GM21786 (cell line): ENCODE data around the gene BTLA.
"Not testable (repeated sequence)": the region's sequence is repeated elsewhere in the genome, so short reads cannot be mapped to it uniquely, and the experiment has no call there.

ENCODE experiments used
- ATAC-seq: cut with Tn5 transposase; IDR thresholded peaks from one replicate; pipeline ENCODE4 v1.9.1; 2021; ENCODE audit not compliant: unreplicated experiment

BTLA gene

GRCh38 chr3:112448939-112449338, 50.3 kb downstream of the BTLA start:
- ATAC-seq, result no peak

DNA sequence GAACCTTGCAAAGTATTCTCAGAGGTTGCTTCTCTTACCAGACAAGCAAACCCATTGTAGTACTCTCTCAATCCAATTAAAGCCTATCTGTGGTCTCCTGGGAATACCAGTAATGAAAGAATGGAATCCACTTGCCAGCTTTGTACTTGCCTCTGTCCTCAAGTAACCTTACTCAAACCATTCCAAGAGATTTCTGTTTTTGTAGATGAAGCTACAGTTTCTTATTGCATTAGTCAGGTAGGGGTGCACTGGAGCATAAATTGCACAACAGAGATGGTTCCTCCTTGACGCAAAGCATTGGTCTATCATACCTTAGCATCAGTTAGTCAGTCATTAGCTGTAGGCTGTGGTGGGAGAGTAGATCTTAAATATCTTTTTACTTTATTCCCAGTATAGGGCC, 52.9 kb downstream of the BTLA start:
- ATAC-seq, result no peak

DNA sequence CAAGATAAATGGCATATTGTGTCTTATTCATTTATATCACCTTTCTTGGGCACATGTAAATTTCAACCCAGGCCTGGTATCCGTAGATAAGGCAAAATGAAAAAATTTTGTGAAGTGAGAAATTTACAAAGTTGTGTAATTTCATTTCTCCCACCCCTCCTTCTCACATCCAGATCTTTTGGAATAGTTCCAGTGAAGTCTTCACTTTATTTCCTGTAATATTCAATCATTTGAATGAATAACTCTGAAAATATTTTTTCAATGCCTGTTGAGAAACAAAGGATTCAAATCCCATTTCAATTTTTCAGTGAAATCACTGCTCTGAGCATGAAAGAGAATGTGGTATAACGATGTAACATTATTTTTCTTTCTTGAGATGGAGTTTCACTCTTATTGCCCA, 53.4 kb downstream of the BTLA start:
- no peak for ATAC-seq

DNA sequence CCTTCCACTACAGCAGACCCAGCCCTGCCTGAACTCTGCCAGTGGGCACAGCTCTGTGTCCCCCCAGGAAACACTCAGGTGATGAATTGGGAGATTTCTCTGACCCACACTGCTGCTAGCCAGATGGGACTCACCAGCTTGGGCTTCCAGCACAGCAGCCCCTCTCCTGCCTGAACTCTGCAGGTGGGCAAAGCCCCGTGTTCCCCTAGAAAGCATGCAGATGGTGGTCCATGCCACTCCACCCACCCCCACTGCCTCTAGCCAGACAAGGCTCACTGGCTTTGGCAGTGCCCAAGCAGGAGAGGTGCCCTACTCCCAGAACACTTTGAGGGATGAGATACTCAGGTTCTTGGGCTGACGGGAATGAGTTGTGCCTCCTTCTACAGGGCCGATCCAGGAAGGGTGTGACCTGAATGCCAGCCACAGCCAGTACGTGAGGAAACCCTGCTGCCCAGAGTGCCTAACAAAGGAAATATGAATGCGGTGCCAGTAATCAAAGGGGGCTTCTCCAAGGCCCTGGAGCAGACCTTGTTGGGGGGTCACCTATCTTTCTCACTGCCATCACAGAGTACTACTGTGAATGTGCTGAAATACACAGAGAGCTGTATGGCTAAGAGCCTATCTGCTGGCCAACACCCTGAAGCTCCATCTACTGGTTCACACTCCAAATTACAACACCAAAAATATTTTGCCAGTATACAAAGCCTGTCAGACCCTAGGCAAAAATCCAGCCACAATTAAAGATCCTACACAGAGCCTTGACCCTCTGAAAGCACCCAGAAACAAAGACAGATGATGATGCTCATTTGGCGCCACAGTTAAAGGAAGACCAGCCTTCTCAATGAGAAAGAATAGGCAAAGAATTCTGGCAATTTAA, 61.9 kb downstream of the BTLA start:
- no peak for ATAC-seq

DNA sequence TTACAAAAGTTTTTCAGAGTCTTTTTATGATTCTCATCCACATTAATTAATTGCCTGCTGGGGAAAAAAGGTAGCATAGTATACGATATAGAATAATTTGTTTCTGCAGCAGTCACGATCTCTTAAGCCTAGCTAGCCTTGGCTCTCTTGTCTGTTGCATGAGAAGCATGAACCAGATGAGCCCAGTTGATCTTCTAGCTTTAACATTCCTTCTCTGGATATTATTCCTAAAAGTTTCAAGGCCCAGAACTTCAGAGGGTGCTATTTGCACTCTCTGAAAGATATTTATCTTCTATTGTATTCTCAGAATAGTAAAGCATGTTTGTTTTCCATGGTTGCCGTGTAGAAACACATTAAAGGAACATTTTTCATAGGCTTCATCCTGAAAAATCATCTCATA, 69.3 kb downstream of the BTLA start:
- no peak for ATAC-seq

DNA sequence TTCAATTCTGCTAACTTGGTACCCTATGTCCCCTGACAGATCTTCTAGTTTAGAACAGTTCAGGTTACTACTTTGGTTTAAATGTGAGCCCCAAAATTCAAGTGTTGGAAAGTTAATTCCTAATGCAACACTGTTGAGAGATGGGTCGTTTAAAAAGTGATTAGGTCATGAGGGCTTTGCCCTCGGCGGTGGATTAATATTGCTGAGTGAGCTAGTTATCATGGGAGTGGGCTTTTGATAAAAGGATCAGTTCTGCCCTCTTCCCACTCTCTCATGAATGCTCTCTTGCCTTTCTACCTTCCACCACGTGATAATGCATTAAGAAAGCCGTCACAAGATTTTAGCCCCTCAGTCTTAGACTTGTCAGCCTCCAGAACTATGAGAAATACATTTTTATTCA, 72.1 kb downstream of the BTLA start:
- no peak for ATAC-seq

DNA sequence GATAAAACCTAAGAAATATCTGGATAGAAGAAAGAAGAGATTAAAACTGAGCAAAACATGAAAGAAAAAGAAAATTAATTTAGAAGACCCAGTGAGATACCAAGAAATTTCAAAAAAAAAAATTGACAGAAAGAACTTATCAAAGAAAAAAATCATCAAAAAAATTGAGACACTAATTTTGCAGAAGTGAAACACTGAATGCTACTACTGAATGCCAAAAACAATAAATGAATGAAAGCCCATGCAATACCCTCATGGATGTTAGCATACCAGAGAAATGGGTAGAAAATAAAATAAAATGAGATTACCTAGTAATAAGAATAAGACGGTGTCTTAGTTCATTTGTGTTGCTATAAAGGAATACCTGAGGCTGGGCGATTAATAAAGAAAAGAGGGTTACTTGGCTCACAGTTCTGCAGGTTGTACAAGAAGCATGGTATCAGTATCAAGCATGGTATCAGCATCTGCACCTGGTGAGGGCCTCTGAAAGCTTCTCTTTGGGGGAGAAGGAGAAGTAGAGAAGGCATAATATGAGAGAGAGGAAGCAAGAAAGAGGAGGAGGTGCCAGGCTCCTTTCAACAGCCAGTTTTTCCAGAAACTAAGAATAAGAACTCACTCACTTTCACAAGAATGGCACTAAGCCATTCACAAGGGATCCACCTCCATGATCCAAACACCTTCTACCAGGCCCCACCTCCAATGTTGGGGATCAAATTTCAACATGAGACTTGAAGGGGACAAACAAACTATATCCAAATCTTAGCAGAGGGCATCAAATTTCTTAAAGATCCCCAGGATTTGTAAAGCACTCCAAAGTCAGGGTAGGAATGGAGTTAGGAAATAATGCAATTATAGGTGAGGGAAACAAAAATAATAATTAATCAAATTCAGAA, 73.2 kb downstream of the BTLA start:
- peak; percentile 71 for ATAC-seq

DNA sequence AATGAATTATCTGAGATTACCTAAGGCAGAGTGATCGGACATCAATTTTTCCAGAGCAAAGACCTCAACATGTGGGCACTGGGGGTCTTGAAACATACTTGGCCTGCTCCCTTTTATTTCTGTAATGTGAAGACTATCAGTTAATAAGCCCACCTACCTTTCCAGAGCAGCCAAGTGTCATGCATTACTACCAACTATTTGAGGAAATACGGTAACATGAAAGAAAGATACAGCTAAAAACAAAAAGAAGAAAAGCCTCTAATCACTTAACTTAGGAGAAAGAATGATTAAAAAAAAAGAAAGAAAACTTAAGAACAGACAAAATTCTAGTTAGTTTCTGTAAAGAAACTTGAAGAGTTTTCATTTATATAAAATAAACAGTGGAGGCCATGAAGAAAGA, 73.9 kb downstream of the BTLA start:
- no peak for ATAC-seq

DNA sequence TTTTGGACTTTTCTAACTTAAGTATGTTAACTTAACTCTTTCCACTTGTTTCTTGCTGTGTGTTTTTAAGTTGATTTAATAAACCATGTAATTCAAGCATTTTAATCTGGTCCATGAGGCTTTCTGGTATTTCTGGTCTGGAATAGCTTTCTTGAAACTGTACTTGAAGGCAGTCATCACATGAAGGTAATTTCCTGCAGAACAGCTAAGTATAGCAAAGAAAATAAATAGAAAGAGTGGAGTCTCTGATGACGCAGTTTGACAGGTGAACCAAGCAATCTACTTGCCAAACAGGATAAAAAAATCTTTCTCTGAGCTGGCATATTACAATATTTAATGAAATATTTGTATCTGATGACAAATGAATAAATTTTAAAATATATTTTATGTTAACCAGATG, 74.9 kb downstream of the BTLA start:
- no peak for ATAC-seq

- not testable (repeated sequence) for ATAC-seq
Observed at GRCh38 chr3:112422921-112423320, 76.4 kb downstream of the BTLA start.

DNA sequence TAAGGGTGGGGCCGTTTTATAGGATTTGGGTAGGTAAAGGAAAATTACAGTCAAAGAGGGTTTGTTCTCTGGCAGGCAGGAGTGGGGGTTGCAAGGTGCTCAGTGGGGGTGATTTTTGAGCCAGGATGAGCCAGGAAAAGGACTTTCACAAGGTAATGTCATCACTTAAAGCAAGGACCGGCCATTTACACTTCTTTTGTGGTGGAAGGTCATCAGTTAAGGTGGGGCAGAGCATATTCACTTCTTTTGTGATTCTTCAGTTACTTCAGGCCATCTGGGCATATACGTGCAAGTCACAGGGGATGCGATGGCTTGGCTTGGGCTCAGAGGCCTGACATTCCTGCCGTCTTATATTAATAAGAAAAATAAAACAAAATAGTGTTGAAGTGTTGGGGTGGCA, 80.7 kb downstream of the BTLA start:
- not testable (repeated sequence) for ATAC-seq

GRCh38 chr3:112417696-112418318, 81.5 kb downstream of the BTLA start:
- no peak for ATAC-seq

DNA sequence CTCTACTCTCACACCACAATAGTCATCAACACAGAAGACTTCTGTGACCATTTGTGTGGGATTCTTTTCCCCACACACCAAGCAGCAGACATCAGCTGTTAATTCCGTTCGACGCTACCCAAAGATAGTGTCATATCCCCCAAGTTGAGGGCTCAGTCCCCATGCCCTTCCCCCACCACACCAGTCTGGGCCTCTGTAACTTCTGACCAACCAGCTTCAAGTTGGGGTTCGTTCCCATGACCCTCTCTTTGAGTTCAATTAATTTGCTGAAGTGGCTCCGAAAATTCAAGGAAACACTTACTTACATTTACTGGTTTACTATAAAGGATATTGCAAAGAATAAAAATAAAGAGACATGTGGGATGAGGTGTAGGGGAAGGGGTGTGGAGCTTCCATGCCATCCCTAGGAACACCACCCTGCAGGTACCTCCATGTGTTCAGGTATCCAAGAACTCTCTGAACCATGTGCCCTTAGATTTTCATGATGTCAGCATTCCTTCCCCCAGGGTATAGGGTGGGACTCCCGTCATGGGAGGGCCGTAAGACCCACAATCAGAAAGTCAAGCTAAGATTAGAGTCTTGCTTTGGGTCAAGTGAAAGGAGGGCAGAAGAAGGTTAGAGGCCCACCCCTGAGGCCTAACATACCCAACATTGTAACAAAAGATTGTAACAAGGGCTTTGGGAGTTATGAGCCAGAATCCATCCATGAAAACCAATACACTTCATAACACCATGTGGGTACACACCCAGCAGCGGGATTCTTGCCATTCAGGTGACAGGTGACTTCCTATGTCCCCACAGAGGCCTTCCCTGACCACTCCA, 82.7 kb downstream of the BTLA start:
- no peak for ATAC-seq

GRCh38 chr3:112415390-112415789, 83.9 kb downstream of the BTLA start:
- ATAC-seq, result no peak
